GM13976 (cell line): ENCODE data around the gene PARD3.
A peak's percentile ranks its signal among the peaks of the same experiment; 100 is the strongest.

Source experiments
- DNase-seq: peaks from one replicate; pipeline ENCODE4 v3.0.0; 2012; ENCODE audit warnings: low spot score
- CTCF ChIP-seq: IDR thresholded peaks from 2 replicates; pipeline ENCODE4 v1.5.1; 2012; ENCODE audit warnings: borderline replicate concordance, mild to moderate bottlenecking; ENCODE audit not compliant: insufficient read depth; ENCODE audit errors: extremely low read depth, missing control alignments, control extremely low read depth
- in situ Hi-C: fragments of 300-500 bp; cut with MboI; formaldehyde crosslinking; loops from one replicate; pipeline ENCODE4 v1.12.0; 2022; ENCODE audit warnings: low sequenced_read_pairs, mixed read lengths, inconsistent platforms; ENCODE audit not compliant: unreplicated experiment

The PARD3 gene

GRCh38 chr10:34637418-34637911, 177.6 kb downstream of the PARD3 start:
- peak; percentile 98 for TF ChIP-seq CTCF
- DNase-seq: peak; percentile 74
- in situ Hi-C loops: loop anchor here (10.0 kb wide), 1 partner anchor 1313 kb away; no protein-coding TSS in a partner anchor

GRCh38 chr10:34635111-34635510, 180.0 kb downstream of the PARD3 start:
- DNase-seq: no peak
- TF ChIP-seq CTCF: no peak
- in situ Hi-C loops: loop anchor here (10.0 kb wide), 1 partner anchor 1310 kb away; no protein-coding TSS in a partner anchor

- no peak for TF ChIP-seq CTCF
- DNase-seq: no peak
- in situ Hi-C loops: loop anchor here (10.0 kb wide), 1 partner anchor 1309 kb away; no protein-coding TSS in a partner anchor
Measured at GRCh38 chr10:34633374-34633773, 181.7 kb downstream of the PARD3 start.

- no peak for DNase-seq
- TF ChIP-seq CTCF: no peak
- in situ Hi-C loops: no loop called here
Measured at GRCh38 chr10:34629084-34629483, 186.0 kb downstream of the PARD3 start.

- no peak for TF ChIP-seq CTCF
- in situ Hi-C loops: no loop called here
- DNase-seq: no peak
Measured at GRCh38 chr10:34628174-34628796, 186.8 kb downstream of the PARD3 start.

GRCh38 chr10:34627741-34628140, 187.4 kb downstream of the PARD3 start:
- in situ Hi-C loops: no loop called here
- no peak for TF ChIP-seq CTCF
- DNase-seq: no peak
